OCI-LY3 (cell line): Measurements from ENCODE around the gene HOXC13.

Source experiments
- EZH2phosphoT487 ChIP-seq: fragments of 200-600 bp; shearing (Covaris generic); IDR thresholded peaks from 2 replicates; pipeline ENCODE4 v1.6.1; 2018; ENCODE audit warnings: antibody characterized with exemption, mixed run types, low read depth
- TF ChIP-seq, protein P1 (sequence below): fragments of 200-600, 300-600 bp; sonication (generic); IDR thresholded peaks from 2 replicates; pipeline ENCODE4 v1.5.1; 2014; ENCODE audit warnings: antibody characterized with exemption, low read length, low read depth

DNA sequence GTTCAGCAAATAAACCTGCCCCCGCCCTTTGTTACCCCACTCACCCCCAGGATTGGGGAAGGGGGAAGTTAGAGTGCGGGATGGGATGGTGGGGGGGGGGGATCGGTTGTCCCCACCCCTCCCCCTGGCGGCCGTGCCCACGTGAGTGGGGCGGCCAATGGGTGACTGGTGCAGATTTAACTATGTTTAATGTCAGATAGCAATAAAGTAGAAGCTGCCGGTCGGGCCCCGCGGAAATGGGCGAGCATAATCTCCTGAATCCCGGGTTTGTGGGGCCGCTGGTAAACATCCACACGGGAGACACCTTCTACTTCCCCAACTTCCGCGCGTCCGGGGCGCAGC is 16.0 kb downstream of the HOXC13 start, which contains the start of gene HOXC12:
- TF ChIP-seq, protein P1, sequence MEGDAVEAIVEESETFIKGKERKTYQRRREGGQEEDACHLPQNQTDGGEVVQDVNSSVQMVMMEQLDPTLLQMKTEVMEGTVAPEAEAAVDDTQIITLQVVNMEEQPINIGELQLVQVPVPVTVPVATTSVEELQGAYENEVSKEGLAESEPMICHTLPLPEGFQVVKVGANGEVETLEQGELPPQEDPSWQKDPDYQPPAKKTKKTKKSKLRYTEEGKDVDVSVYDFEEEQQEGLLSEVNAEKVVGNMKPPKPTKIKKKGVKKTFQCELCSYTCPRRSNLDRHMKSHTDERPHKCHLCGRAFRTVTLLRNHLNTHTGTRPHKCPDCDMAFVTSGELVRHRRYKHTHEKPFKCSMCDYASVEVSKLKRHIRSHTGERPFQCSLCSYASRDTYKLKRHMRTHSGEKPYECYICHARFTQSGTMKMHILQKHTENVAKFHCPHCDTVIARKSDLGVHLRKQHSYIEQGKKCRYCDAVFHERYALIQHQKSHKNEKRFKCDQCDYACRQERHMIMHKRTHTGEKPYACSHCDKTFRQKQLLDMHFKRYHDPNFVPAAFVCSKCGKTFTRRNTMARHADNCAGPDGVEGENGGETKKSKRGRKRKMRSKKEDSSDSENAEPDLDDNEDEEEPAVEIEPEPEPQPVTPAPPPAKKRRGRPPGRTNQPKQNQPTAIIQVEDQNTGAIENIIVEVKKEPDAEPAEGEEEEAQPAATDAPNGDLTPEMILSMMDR, result no peak
- no peak for TF ChIP-seq EZH2phosphoT487
